ENCODE results near the gene ZSCAN21.

Gene ZSCAN21

GRCh38 chr7:100015232-100016214 lies 34.1 kb upstream of the ZSCAN21 start, which contains the start of gene ZKSCAN1:
Gene ZKSCAN1 (plus strand): TSS chr7:100015596. CDS start chr7:100023507, 7,911 bp downstream.
- TF ChIP-seq TAF1 (IDR thresholded peaks at IDR 0.05; ENCODE audit: low read depth), result peak; percentile 96
- peak; percentile 80 for TF ChIP-seq MAX (IDR thresholded peaks at IDR 0.05)
- TF ChIP-seq TCF12 (IDR thresholded peaks at IDR 0.05; ENCODE audit: low read depth), result peak; percentile 48; the same call in 1 of the 2 replicates
- TF ChIP-seq RAD21 (IDR thresholded peaks at IDR 0.05; ENCODE audit: low read depth), result no peak
- no peak for TF ChIP-seq YY1 (IDR thresholded peaks at IDR 0.05; ENCODE audit: low read depth)
- TF ChIP-seq CREB1 (IDR thresholded peaks at IDR 0.05; ENCODE audit: low read depth), result peak; percentile 85
- no peak for TF ChIP-seq EP300 (IDR thresholded peaks at IDR 0.05; ENCODE audit: borderline replicate concordance)
- TF ChIP-seq USF1 (IDR thresholded peaks at IDR 0.05), result 0 out of 2 replicates have a peak, but pooled peaks have one; percentile 8

GRCh38 chr7:100016215-100016901 lies 33.2 kb upstream of the ZSCAN21 start:
- TF ChIP-seq NFIC (IDR thresholded peaks at IDR 0.05), result no peak
- no peak for TF ChIP-seq EGR1 (IDR thresholded peaks at IDR 0.05)
- no peak for TF ChIP-seq EP300 (IDR thresholded peaks at IDR 0.05; ENCODE audit: borderline replicate concordance)
- no peak for TF ChIP-seq REST (IDR thresholded peaks at IDR 0.05; ENCODE audit: low read depth)
- no peak for TF ChIP-seq MAX (IDR thresholded peaks at IDR 0.05)
- no peak for TF ChIP-seq CREB1 (IDR thresholded peaks at IDR 0.05; ENCODE audit: low read depth)
- no peak for TF ChIP-seq RAD21 (IDR thresholded peaks at IDR 0.05; ENCODE audit: low read depth)
- no peak for TF ChIP-seq FOXM1 (IDR thresholded peaks at IDR 0.05; ENCODE audit: borderline replicate concordance, low read depth)
- TF ChIP-seq TCF12 (IDR thresholded peaks at IDR 0.05; ENCODE audit: low read depth), result no peak
- TF ChIP-seq TAF1 (IDR thresholded peaks at IDR 0.05; ENCODE audit: low read depth), result no peak
- no peak for TF ChIP-seq CEBPB (IDR thresholded peaks at IDR 0.05)
- TF ChIP-seq ZBTB7A (IDR thresholded peaks at IDR 0.05; ENCODE audit: low read depth), result no peak

GRCh38 chr7:100017300-100017699 lies 32.3 kb upstream of the ZSCAN21 start:
- TF ChIP-seq CEBPB (IDR thresholded peaks at IDR 0.05), result no peak
- TF ChIP-seq NFIC (IDR thresholded peaks at IDR 0.05), result no peak
- TF ChIP-seq MAX (IDR thresholded peaks at IDR 0.05), result no peak
- TF ChIP-seq EGR1 (IDR thresholded peaks at IDR 0.05), result no peak
- TF ChIP-seq TCF12 (IDR thresholded peaks at IDR 0.05; ENCODE audit: low read depth), result no peak
- TF ChIP-seq ZBTB7A (IDR thresholded peaks at IDR 0.05; ENCODE audit: low read depth), result no peak
- no peak for TF ChIP-seq YY1 (IDR thresholded peaks at IDR 0.05; ENCODE audit: low read depth)
- no peak for TF ChIP-seq USF1 (IDR thresholded peaks at IDR 0.05)
- no peak for TF ChIP-seq CREB1 (IDR thresholded peaks at IDR 0.05; ENCODE audit: low read depth)
- no peak for TF ChIP-seq TEAD4 (IDR thresholded peaks at IDR 0.05)
- no peak for TF ChIP-seq REST (IDR thresholded peaks at IDR 0.05; ENCODE audit: low read depth)
- TF ChIP-seq EP300 (IDR thresholded peaks at IDR 0.05; ENCODE audit: borderline replicate concordance), result no peak
- no peak for TF ChIP-seq RAD21 (IDR thresholded peaks at IDR 0.05; ENCODE audit: low read depth)
- TF ChIP-seq FOXM1 (IDR thresholded peaks at IDR 0.05; ENCODE audit: borderline replicate concordance, low read depth), result no peak
- no peak for TF ChIP-seq TAF1 (IDR thresholded peaks at IDR 0.05; ENCODE audit: low read depth)

GRCh38 chr7:100017875-100018274 lies 31.7 kb upstream of the ZSCAN21 start:
- TF ChIP-seq CEBPB (IDR thresholded peaks at IDR 0.05) (no peak), FOXM1 (IDR thresholded peaks at IDR 0.05; ENCODE audit: borderline replicate concordance, low read depth) (no peak), MAX (IDR thresholded peaks at IDR 0.05) (no peak), REST (IDR thresholded peaks at IDR 0.05; ENCODE audit: low read depth) (no peak), USF1 (IDR thresholded peaks at IDR 0.05) (no peak), EGR1 (IDR thresholded peaks at IDR 0.05) (no peak), CREB1 (IDR thresholded peaks at IDR 0.05; ENCODE audit: low read depth) (no peak), EP300 (IDR thresholded peaks at IDR 0.05; ENCODE audit: borderline replicate concordance) (no peak), ZBTB7A (IDR thresholded peaks at IDR 0.05; ENCODE audit: low read depth) (no peak), TAF1 (IDR thresholded peaks at IDR 0.05; ENCODE audit: low read depth) (no peak), TCF12 (IDR thresholded peaks at IDR 0.05; ENCODE audit: low read depth) (no peak), RAD21 (IDR thresholded peaks at IDR 0.05; ENCODE audit: low read depth) (no peak), YY1 (IDR thresholded peaks at IDR 0.05; ENCODE audit: low read depth) (no peak), TEAD4 (IDR thresholded peaks at IDR 0.05) (no peak)

Measured in Ishikawa (cell line).